WTC11 (cell line): ENCODE results near the gene SPEN.

Experiments
- CDX4 ChIP-seq: fragments of 250-450 bp; sonication (Bioruptor Pico); IDR thresholded peaks from 2 replicates; pipeline ENCODE4 v1.9.0; 2021; ENCODE audit warnings: moderate library complexity, mild to moderate bottlenecking, inconsistent platforms, borderline replicate concordance
- CREM ChIP-seq: sonication (generic); formaldehyde crosslinking; IDR thresholded peaks from 2 replicates; pipeline ENCODE4 v1.8.1; 2022; ENCODE audit warnings: mild to moderate bottlenecking, missing genetic modification reagents, moderate library complexity
- CTCF ChIP-seq: fragments of 200-600 bp; IDR thresholded peaks from 2 replicates; pipeline ENCODE4 v1.8.0; 2022; ENCODE audit warnings: antibody characterized with exemption
- E2F4 ChIP-seq: sonication (generic); formaldehyde crosslinking; IDR thresholded peaks from 2 replicates; pipeline ENCODE4 v1.8.1; 2022; ENCODE audit warnings: low read depth, mild to moderate bottlenecking, moderate library complexity, missing genetic modification reagents, borderline replicate concordance
- ELF4 ChIP-seq: sonication (generic); formaldehyde crosslinking; IDR thresholded peaks from 2 replicates; pipeline ENCODE4 v1.8.1; 2022; ENCODE audit warnings: low read depth, mild to moderate bottlenecking, moderate library complexity, missing genetic modification reagents
- ETV6 ChIP-seq: sonication (generic); formaldehyde crosslinking; IDR thresholded peaks from 2 replicates; pipeline ENCODE4 v1.8.1; 2022; ENCODE audit warnings: mild to moderate bottlenecking, missing genetic modification reagents
- FOXJ3 ChIP-seq: sonication (generic); formaldehyde crosslinking; IDR thresholded peaks from 2 replicates; pipeline ENCODE4 v1.9.0; 2021; ENCODE audit warnings: missing genetic modification reagents, mild to moderate bottlenecking, borderline replicate concordance
- IRF2 ChIP-seq: sonication (generic); formaldehyde crosslinking; IDR thresholded peaks from 2 replicates; pipeline ENCODE4 v1.8.0; 2022; ENCODE audit warnings: low read depth, missing genetic modification reagents, borderline replicate concordance
- MAX ChIP-seq: sonication (generic); formaldehyde crosslinking; IDR thresholded peaks from 2 replicates; pipeline ENCODE4 v1.8.0; 2022; ENCODE audit warnings: mild to moderate bottlenecking, missing genetic modification reagents
- TCF7 ChIP-seq: sonication (generic); formaldehyde crosslinking; IDR thresholded peaks from 2 replicates; pipeline ENCODE4 v1.8.0; 2022; ENCODE audit warnings: mild to moderate bottlenecking, low read depth, missing genetic modification reagents, moderate library complexity
- ZBTB21 ChIP-seq: sonication (generic); formaldehyde crosslinking; IDR thresholded peaks from 2 replicates; pipeline ENCODE4 v1.8.1; 2023; ENCODE audit warnings: mild to moderate bottlenecking, missing genetic modification reagents, borderline replicate concordance
- ZNF121 ChIP-seq: sonication (generic); formaldehyde crosslinking; IDR thresholded peaks from 2 replicates; pipeline ENCODE4 v1.8.0; 2023; ENCODE audit warnings: missing genetic modification reagents
- ZNF138 ChIP-seq: sonication (generic); formaldehyde crosslinking; conservative IDR thresholded peaks from 2 replicates; pipeline ENCODE4 v1.8.1; 2022; ENCODE audit warnings: mild to moderate bottlenecking, moderate library complexity, missing genetic modification reagents
- ZNF416 ChIP-seq: fragments of 250-450 bp; sonication (Bioruptor Pico); IDR thresholded peaks from 2 replicates; pipeline ENCODE4 v1.9.0; 2021; ENCODE audit warnings: mild to moderate bottlenecking, inconsistent platforms

- no peak for TF ChIP-seq CDX4 (CRISPR knock-in tag)
- no peak for TF ChIP-seq ZNF121 (CRISPR knock-in tag)
- TF ChIP-seq CTCF, result no peak
- no peak for TF ChIP-seq E2F4 (CRISPR knock-in tag)
- no peak for TF ChIP-seq ZNF416
- no peak for TF ChIP-seq ZBTB21
- no peak for TF ChIP-seq ETV6 (CRISPR knock-in tag)
- no peak for TF ChIP-seq ELF4 (CRISPR knock-in tag)
- no peak for TF ChIP-seq IRF2
- no peak for TF ChIP-seq ZNF138 (CRISPR knock-in tag)
- no peak for TF ChIP-seq FOXJ3
- TF ChIP-seq TCF7, result no peak
- TF ChIP-seq MAX (CRISPR knock-in tag), result no peak
- TF ChIP-seq CREM (CRISPR knock-in tag), result no peak
Measured at GRCh38 chr1:15972409-15972808, 124.9 kb downstream of the SPEN start.
